HG03196 (cell line): ENCODE results near the gene MKNK2.

ENCODE experiments used
- ATAC-seq: cut with Tn5 transposase; IDR thresholded peaks from one replicate; pipeline ENCODE4 v1.9.1; 2021; ENCODE audit not compliant: unreplicated experiment

MKNK2 gene

DNA sequence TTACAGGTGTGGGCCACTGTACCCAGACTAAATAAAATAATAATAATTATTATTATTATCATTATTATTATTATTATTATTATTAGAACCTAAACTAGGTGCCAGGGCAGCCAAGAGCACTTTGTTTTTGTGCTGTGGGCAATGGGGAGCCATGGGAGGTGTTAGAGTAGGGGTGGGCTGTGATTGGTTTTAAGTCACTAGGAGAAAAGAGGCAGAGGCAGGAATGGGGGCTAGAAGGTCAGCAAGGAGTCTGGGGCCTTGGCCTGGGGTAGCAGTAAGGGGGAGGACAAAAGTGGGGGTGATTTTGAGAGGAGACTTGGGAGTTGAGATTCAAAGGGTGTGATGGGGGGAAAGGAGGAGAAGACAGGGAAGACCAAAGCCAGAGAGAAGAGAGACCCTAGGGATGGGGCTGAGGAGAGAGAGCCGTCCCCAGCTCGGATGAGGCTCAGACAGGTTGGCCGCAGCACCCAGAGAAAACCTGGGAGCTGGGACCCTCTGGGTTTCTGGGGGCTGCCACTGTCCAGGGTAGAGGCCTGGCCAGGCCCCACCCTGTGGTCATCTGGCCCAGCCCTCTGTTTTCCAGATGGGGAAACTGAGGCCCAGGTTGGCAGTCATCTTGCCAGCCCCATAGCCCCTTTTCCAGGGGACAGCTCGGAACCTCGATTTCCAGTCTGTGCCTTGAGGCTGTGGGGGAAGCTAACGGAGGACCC is 17.8 kb downstream of the MKNK2 start:
- ATAC-seq = no peak

DNA sequence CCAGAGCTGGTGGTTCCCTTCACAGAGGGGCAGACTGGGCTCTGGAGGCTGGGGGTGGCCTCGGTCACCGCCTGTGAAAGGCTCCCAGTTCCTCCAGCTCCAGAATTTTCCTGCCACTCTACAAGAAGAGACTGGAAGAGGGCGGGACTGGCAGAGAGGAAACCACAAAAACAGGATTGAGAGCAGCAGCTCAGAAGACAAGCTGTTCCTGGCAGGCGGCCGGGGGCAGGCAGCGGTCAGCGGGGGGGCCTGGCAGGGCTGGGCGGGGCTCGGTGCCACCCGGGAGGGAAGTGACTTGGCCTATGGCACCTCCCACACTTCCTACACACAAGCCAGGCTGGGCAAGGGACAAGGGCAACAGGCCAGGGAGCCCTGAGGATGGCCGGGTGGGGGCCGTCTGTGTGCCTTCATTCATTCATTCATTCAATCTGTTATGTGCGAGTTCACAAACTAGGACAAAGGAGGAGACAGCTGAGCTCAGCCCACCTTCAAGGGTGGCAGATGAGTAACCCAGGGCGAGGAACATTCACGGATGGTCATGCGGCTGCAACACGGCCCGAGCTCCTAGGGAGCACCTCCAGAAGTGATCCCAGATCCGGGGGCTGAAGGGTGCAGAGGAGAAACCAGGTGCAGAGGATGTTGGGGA is 18.6 kb downstream of the MKNK2 start:
- no peak for ATAC-seq

DNA sequence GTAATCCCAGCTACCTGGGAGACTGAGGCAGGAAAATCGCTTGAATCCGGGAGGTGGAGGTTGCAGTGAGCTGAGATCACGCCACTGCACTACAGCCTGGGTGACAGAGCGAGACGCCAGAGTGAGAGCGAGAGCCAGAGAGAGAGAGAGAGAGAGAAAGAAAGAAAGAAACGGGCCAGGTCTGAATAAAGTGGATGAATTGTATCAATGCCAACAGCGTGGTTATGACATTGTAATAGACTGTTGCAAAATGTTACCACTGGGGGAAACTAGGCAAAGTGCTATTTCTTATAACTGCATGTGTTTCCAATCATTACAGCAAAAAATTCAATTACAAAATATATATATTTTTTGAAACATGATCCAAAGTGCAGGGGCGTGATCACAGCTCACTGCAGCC is 23.7 kb downstream of the MKNK2 start:
- no peak for ATAC-seq

DNA sequence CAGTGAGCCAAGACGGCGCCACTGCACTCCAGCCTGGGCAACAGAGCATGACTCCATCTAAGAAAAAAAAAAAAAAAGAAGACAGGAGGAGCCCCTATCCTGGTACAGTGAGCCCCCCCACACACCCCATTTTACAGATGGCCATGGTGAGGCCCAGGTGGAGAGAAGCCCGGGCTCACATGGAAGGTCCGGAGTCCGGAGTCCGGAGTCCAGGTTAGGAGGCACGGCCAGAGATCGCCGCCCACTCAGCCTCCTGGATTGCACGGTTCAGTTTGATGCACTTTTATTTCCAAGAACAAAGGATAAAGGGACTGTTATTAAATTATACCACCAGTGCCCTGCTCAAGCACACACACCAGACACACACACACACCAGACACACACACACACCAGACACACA is 24.3 kb downstream of the MKNK2 start:
- no peak for ATAC-seq

DNA sequence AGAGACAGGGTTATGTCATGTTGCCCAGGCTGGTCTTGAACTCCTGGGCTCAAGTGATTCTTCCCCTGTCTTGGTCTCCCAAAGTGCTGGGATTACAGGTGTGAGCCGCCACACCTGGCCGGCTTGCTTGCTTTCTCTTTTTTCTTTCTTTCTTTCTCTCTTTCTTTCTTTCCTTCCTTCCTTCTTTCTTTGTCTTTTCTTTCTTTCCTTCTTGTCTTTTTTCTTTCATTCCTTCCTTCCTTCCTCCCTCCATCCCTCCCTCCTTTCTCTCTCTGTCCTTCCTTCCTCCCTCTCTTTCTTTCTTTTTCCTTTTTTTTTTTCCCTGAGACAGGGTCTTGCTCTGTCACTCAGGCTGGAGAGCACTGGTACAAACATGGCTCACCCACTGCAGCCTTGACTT is 28.8 kb downstream of the MKNK2 start:
- no peak for ATAC-seq

DNA sequence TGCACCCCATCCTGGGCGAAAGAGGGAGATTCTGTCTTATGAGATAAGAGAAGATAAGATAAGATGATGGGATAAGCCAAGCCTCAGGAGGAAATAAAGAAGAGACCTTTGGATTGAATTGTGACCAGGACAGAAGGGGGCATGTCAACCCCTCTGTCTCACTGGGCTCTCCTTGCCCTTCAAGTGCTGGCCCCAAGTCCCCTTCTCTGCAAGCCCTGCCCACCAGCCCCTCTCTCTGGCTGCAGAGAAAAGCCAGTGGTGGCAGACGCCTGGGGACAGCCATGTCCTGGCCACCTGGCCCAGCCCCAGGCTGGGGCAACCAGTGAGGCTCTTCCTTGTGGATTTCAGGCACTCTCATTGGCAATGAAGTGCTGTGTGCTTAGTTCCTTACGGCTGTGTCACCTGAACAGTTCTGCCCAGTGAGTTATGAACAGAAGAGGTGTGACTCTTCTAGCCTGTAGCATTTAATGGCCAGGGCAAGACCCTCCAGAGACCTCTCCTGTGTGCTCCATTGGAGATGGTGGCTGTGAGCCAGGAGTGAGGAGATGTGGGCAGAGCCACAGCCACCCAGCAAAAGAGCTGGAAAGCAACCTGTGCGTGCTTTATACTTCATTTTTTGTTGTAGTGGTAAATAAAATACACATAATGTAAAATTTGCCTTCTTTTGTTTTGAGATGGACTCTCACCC is 29.4 kb downstream of the MKNK2 start:
- ATAC-seq = no peak

DNA sequence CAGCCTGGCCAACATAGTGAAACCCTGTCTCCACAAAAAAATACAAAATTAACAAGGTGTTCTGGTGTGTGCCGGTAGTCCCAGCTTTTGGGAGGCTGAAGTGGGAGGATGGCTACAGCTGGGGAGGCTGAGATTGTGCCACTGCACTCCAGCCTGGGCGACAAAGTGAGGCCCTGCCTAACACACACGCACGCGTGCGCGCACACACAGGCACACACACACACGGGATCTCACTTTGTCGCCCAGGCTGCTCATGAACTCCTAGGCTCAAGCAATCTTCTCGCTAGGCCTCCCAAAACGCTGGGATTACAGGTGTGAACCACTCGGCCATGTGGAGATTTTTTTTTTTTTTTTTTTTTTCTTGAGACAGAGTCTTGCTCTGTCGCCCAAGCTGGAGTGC is 32.3 kb downstream of the MKNK2 start:
- no peak for ATAC-seq

DNA sequence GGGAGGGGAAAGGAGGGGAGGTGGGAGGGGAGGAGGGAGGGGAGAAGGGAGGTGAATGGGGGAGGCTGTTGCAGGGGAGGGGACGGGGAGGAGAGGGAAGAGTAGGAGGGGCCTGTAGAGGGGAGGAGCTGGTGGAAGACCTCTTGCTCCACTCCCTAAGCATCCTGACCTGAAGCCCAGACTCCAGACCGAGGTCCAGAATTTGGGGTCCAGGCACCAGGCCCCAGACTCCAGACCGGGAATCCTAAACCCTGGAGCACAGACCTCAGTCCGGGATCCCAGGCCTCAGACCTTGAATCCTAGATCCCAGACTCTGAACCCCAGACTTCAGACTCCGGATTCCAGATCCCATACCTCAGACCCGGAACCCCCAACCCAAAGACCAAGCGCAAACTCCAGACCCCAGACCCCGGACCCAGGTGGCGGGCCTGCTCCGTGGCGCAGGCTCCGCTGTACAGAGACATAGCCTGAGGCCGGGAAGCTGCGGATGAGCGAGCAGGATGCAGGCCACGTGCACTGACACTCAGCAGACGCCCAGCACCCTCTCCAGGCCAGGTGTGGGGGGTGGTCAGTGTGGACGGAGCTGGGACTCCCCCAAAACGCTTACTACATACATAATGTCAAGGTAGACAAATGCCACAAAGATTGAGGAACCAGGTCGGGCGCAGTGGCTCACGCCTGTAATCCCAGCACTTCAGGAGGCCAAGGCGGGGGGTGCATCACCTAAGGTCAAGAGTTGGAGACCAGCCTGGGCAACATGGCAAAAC is 34.8 kb downstream of the MKNK2 start:
- ATAC-seq = no peak

DNA sequence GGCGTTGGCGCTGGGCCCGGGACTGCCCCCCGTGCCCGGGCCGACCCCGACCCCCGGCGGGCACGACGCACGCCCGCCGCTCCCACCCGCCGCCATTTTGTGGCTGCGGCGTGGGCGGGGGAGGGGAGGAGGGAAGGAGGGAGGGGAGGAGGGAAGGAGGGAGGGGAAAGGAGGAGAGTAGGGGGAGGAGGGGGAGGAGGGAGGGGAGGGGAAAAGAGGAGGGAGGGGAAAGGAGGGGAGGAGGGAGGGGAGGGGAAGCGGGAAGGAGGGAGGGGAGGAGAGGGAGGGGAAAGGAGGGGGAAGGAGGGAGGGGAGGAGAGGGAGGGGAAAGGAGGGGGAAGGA is 35.5 kb downstream of the MKNK2 start, which contains the start of gene BTBD2:
TSS of gene BTBD2 (minus strand) at position 107 of the 343 bp plus-strand sequence. CDS start at position 96, 11 bp downstream.
- no peak for ATAC-seq

DNA sequence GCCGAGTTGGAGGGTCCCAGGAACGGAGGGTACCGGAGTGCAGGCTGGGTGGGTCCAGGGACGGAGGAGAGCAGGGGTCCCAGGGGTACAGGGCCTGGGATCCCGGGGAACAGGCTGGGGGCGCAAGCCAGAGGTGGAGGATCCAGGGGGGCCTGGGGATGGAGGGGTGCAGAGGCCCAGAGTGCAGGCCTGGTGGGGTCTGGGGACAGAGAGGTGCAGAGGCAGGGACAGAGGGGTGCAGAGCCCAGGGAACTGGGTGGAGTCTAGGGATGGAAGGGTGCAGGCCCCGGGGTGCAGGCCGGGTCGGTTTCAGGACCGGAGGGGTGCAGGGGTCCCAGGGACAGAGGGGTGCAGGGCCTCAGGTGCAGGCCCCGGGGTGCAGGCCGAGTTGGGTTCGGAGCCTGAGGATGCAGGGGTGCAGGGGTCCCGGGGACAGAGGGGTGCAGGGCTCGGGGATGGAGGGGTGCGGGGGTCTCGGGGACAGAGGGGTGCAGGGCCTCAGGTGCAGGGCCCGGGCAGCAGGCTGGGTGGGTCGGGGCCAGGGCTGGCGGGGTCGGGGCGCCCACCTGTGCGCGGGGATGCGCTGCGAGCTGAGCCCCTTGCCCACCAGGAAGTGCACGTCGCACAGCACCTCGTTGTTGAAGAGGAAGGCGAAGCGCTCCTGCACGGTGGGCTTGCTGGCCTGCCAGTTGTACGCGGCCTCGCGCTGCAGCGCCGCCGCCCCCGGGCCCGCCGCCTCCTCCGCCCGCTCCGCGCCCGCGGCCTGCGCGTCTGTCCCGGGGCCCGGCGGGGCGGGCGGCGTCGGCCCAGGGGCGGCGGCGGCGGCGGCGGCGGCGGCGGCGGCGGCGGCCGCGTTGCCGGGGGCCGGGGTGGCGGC is 36.1 kb downstream of the MKNK2 start:
- ATAC-seq = no peak

DNA sequence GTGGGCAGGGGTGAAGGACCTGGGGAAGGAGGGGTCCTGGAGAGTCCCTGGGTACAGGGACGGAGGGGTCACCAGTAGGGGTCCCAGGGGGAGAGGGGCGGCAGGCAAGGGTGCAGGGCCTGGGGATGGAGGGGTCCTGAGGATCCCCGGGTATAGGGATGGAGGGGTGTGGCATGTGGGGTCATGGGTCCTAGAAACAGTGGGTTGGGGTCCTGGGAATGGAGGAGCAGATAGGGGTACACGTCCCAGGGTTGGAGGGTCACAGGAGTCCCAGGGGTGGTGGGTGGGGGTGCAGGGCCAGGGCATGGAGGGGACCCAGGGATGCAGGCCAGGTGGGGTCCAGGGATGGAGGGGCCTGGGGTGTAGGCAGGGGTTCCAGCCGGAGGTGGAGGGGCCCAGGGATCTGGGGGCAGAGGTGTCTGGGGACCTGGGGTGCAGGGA is 36.9 kb downstream of the MKNK2 start:
- ATAC-seq = no peak

DNA sequence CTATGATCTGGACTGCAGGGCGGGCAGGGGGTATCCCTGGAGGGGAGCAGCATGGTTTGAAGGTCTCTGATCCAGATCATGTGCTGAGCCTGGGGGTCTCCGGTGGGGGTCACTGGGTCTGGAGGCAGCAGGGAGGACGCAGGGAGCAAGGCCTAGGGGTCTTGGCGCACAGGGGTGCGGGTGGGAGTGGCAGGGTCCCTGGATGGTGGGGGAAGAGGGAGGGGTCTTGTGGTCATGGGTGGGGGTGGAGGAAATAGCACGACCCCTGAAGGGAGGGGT is 37.4 kb downstream of the MKNK2 start:
- ATAC-seq = no peak

DNA sequence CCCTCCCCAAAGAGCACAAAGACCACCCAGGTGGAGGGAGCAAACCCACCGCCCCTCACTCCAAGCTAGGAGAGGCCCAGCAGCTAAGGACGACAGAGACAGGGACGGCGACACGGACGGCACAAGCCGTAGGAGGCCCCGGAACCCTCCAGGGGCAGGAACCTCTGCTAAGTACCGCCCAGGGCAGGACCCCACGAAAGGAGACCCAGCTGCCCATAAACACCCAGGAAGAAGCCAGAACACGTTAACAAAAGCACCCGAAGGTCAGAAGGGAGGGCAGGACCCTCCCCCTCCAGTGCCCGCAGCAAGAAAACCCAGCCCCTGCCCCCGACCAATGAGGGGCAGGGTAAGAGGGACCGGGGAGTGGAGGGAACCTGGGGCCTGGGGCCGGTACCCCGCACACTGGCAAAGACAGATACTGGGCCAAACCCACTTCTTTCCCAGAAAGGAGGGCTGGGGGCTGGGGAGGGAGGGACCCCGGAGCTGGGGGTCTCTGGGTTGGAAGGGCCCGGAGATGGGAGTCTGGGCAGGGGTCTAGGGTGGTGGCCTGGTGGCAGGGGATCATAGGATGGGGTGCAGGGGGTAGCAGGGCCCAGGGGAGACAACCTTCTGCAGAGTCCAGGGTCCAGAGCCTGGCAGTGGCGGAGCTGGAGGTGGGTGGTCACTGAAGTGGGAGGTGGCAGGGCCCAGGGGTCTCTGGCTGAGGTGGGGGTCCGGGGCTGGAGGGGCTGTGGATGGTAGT is 37.9 kb downstream of the MKNK2 start:
- no peak for ATAC-seq

DNA sequence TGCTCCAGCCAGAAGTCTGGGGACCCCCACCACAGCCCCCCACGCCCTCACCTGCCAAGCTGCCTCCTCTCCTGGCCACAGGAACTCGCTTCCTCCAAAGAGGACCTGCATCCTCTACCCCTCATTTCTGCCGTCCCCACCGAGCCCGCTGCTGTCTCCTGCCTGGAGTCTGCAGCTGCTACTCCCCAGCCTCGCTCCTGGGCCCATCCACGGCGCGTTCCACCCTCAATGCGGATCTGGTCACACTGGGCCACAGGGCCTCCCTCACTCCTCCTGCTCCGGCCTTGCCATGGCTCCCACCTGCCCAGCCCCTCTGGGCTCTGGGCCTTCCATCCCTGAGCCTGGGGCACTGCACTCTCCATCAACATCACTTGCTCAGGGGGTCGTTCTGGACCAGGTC is 39.9 kb downstream of the MKNK2 start:
- ATAC-seq = no peak

DNA sequence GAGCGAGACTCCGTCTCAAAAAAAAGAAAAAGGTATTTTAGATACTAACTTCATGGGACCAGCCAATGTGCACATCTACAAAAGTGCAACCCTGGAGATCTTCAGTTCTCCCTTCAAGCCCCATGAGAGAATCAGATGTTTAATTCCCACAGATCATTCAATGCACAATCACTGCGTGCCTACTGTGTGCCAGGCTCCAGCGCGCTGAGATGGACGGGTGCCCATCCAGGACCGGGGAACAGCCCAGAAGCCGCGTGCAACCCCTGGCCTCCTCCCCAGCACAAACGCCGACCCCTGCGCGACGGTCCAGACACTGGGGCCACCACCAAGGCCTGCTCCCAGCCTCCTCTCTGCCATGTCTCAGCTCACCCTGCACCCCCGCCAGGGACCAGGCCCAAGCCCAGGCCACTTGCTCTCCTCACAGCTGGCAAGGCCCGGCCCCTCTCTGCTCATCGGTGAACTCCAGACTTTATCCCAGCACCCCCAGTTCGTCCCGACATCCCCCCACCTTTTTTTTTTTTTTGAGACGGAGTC is 40.8 kb downstream of the MKNK2 start:
- no peak for ATAC-seq

DNA sequence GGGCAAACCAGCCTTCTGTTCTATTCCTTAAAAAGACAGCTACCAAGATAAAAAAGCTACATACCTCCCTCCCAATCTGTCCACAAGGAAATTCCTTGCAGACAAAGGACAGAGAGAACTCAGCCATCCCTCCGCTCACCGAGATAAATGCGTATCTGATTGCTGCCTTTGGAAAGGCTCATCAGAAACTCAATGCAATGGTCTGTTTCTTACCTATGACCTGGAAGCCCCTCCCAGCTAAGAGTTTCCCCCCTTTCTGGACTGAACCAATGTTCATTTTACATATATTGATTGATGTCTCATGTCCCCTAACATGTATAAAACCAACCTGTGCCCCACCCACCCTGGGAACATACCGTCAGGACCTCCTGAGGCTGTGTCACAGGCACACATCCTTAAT is 47.2 kb downstream of the MKNK2 start:
- no peak for ATAC-seq

DNA sequence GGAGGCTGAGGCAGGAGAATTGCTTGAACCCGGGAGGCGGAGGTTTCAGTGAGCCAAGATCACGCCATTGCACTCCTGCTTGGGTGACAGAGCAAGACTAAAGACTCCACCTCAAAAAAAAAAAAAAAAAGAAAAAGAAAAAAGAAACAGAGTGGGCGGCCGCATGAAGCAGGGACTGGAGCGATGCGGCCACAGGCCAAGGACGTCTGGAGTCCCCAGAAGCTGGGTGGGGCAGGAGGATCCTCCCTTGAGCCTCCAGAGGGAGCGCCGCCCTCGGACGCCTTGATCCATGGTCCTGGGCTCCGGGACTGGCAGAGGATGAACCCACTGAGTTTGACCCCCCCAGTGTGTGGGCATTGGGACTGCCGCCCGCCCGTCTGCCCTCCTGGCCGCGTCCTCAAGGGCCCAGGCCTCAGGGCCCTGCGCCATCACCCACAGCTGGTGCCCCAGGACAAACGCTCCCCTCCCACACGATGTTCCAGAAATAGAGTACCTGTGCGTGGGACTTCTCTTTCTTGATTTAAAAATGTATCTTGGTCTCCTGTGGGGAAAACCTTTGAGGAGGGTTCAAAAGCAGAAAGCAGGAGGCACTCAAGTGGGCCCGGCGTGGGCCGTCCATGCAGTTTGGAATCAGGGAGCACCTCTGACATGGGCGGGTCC is 51.1 kb downstream of the MKNK2 start:
- ATAC-seq = no peak

DNA sequence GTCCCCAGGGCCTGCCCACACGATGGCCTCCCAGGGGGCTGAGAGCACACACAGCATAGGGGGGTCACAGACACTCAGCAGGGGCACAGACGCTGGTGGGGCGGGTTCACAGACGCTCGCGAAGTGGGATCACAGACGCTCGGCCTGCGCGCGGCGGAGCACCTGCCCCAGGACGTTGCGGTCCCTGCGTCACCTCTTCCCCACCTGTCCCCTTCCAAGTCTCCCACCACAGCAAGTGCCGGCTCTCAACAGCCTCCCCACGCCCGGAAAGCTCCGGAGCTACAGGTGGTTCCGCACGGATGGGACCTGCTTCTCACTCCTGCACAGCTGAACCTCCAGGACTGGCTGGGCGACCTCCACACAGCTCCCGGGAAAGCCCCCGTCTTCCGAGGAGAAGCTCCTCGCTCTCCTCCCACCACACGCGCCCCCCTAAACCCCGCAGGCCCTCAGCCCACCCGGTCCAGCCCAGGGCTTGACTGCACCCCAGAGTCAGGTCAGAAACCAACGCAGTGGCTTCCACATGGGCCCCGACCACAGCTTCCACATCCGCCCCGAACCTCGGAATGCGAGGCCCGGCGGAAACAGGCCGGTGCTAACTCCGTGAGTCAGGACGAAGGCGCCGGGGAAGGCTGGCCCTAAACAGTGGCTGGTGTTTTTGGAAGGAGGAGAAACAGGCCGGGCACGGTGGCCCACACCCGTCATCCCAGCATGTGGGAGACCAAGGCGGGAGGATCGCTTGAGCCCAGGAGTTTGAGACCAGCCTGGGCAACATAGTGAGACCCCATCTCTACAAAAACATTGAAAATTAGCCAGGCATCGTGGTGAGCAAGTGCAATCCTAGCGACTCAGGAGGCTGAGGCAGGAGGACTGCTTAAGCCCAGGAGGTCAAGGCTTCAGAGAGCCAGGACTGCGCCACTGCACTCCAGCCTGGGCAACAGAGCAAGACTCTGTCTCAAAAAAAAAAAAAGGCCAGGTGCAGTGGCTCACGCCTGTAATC is 52.0 kb downstream of the MKNK2 start:
- no peak for ATAC-seq
